Smooth muscle cell of the coronary artery (primary cell): ENCODE data around the gene SKIL. TPM values are rescaled to one million over a fixed set of nuclear protein-coding genes. Genes with fewer than 3 reads are reported as not detected.

Source experiments
- total RNA-seq: library from RNA; depleted of rRNA; stranded (reverse); fragments of >200 nt; gene quantifications from 2 replicates; pipeline ENCODE4 v1.2.3, GENCODE V29; 2014; ENCODE audit warnings: low replicate concordance

Gene SKIL
- 20.1 and 107 TPM in 2 replicates for total RNA-seq

GRCh38 chr3:170357176-170358041 lies at the start of gene SKIL:
Gene SKIL, plus strand, starts transcription at chr3:170357715. Its CDS starts 2,617 bp downstream, at chr3:170360332.

GRCh38 chr3:170418422-170419398 lies 61.2 kb downstream of the SKIL start, which contains the start of gene CLDN11:
Gene CLDN11, plus strand, starts transcription at chr3:170418868. Its CDS starts 199 bp downstream, at chr3:170419067.

Other genes starting within 250 kb of the SKIL start
- gene PHC3, start 176.0 kb upstream of the SKIL start, total RNA-seq: 11.0 and 20.9 TPM in 2 replicates
- 25.7 and 78.2 TPM in 2 replicates for gene PRKCI, start 135.3 kb upstream of the SKIL start, total RNA-seq
- gene CLDN11, start 61.2 kb downstream of the SKIL start, total RNA-seq: 130 and 280 TPM in 2 replicates
- gene SLC7A14, start 228.4 kb downstream of the SKIL start, total RNA-seq: 0.60 and 0.70 TPM in 2 replicates